Fibroblast of lung (primary cell): ENCODE data around the gene CERK. TPM values are rescaled to one million over a fixed set of nuclear protein-coding genes. Genes with fewer than 3 reads are reported as not detected.
"Not testable (repeated sequence)": the region's sequence is repeated elsewhere in the genome, so short reads cannot be mapped to it uniquely, and the experiment has no call there.

Experiments used
- DNase-seq, 2 donors: peaks; one replicate each; pipeline versions ENCODE4 v3.0.0 to v3.0.0-alpha.2; 2010; ENCODE audit warnings: low read depth in 2 of 2
- H2AFZ ChIP-seq: 2 replicates; pipeline ENCODE4 v1.5.1; 2012; ENCODE audit warnings: low read length, control low read depth, inconsistent platforms
- H3K27ac ChIP-seq: 2 replicates; pipeline ENCODE4 v1.5.1; 2011; ENCODE audit warnings: low read length, control low read depth; ENCODE audit not compliant: insufficient read depth
- H3K27me3 ChIP-seq: 2 replicates; pipeline ENCODE4 v1.5.1; 2011; ENCODE audit warnings: mild to moderate bottlenecking, low read length; ENCODE audit not compliant: control insufficient read depth, insufficient read depth
- H3K36me3 ChIP-seq: 2 replicates; pipeline ENCODE4 v1.5.1; 2011; ENCODE audit warnings: low read length; ENCODE audit not compliant: control insufficient read depth, insufficient read depth
- H3K4me1 ChIP-seq: 2 replicates; pipeline ENCODE4 v1.5.1; 2011; ENCODE audit warnings: low read length; ENCODE audit not compliant: control insufficient read depth, insufficient read depth; ENCODE audit errors: extremely low read depth
- H3K4me2 ChIP-seq: 2 replicates; pipeline ENCODE4 v1.5.1; 2011; ENCODE audit warnings: low read length, control low read depth; ENCODE audit not compliant: insufficient read depth; ENCODE audit errors: extremely low read depth
- H3K4me3 ChIP-seq, 4 experiments: fragments of 200-600 bp in 1 of 4; sonication (generic) in 1 of 4; replicated peaks in 1 of 4; 2 replicates each; pipeline ENCODE4 v1.5.1; 2011 to 2016; ENCODE audit warnings: low read length in 4 of 4, low read depth in 3 of 4, mild to moderate bottlenecking in 3 of 4, control low read depth in 2 of 4, inconsistent platforms in 1 of 4, mixed read lengths in 1 of 4; ENCODE audit not compliant: insufficient read depth in 1 of 4; ENCODE audit errors: control extremely low read depth in 1 of 4
- H3K79me2 ChIP-seq: 2 replicates; pipeline ENCODE4 v1.5.1; 2012; ENCODE audit warnings: mild to moderate bottlenecking, low read length, inconsistent platforms; ENCODE audit not compliant: control insufficient read depth, insufficient read depth
- H3K9ac ChIP-seq: 2 replicates; pipeline ENCODE4 v1.5.1; 2011; ENCODE audit warnings: mild to moderate bottlenecking, low read length, control low read depth; ENCODE audit not compliant: insufficient read depth
- H3K9me3 ChIP-seq: 2 replicates; pipeline ENCODE4 v1.5.1; 2012; ENCODE audit warnings: low read depth, low read length; ENCODE audit not compliant: control insufficient read depth, insufficient read depth
- H4K20me1 ChIP-seq: 2 replicates; pipeline ENCODE4 v1.5.1; 2011; ENCODE audit warnings: low read length; ENCODE audit not compliant: control insufficient read depth, insufficient read depth; ENCODE audit errors: extremely low read depth
- CTCF ChIP-seq, 2 donors: IDR thresholded peaks in 1 of 2; conservative IDR thresholded peaks in 1 of 2; 1 replicate in 1 of 2; 2 replicates in 1 of 2; pipeline ENCODE4 v1.5.1; 2011 to 2012; ENCODE audit warnings: low read length in 2 of 2, control low read depth in 1 of 2, inconsistent platforms in 1 of 2, low read depth in 1 of 2, mild to moderate bottlenecking in 1 of 2
- EZH2 ChIP-seq: IDR thresholded peaks from 2 replicates; pipeline ENCODE4 v1.5.1; 2012; ENCODE audit warnings: low read length, control low read depth, mild to moderate bottlenecking; ENCODE audit errors: missing control alignments
- polyA plus RNA-seq, 2 donors: library from polyadenylated mRNA; depleted of rRNA in 1 of 2; stranded (reverse) in 1 of 2; unstranded in 1 of 2; fragments of >200 nt; gene quantifications; 2 replicates each; pipeline ENCODE4 v1.2.1, GENCODE V29; 2011 to 2012; ENCODE audit warnings: missing spikeins in 1 of 2
- total RNA-seq: library from RNA; depleted of rRNA; stranded (reverse); fragments of >200 nt; gene quantifications from 2 replicates; pipeline ENCODE4 v1.2.1, GENCODE V29; 2014

Gene CERK
- total and polyA plus RNA-seq, 2 donors (not counting 1 experiment from before 2014, with no cell fraction given), result 19.5 to 24.9 TPM

DNA sequence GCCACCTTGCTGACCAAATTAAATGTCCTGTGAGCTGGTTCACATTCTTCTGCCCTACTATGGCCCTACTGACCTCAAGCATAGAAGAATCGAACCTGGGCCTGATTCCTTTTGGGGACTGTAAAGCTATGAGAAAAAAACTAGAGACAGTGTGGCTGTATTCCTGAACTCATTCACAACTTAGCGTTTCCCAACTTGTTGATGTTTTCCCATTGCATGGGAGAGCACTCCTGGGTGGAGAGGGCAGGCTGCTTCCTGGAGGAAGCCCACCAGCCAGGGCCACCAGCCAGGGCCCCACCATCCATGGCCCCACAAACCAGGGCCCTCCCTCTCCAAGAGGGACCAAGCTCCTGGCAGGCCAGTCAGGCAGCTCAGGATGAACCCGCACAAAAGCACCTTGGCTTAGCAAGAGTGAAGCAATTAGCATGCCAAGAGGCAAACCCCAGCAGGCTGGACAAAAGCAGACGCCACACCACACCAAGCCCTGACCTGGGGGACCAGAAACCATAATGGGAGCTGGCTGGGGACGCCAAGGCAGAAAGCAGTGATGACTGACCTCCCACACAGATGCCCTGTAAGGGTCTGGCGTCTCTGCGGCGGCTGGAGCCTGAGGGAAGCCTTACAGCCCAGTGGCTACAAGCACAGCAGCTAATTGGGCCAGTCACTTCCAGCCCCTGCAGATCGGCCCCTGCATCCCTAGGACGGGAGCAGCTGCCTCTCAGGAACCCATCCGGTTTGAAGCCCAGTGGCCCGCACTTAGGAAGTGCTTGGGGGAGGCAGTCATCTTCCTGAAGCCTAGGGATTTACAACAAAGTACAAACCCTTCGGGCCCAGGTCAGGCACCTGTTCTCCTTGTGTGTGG is 2.1 kb downstream of the CERK start:
- Histone ChIP-seq H4K20me1 (peaks cover 4% of the 10 kb centered on the region), H3K4me2 (peak overlapping the region; percentile 94), H3K4me3 (peak overlapping the region in 1 of 4 experiments; percentile 76), H3K36me3 (peaks cover 7% of the 10 kb centered on the region), H3K4me1 (peaks cover 13% of the 10 kb centered on the region), H3K9ac (no peak overlapping the region), H3K27me3 (no peaks in the 10 kb centered on the region), H3K9me3 (no peaks in the 10 kb centered on the region), H3K27ac (no peak overlapping the region), H2AFZ (no peak overlapping the region), H3K79me2 (peaks cover 51% of the 10 kb centered on the region)
- peak in 1 of 2 donors; percentile 20 for DNase-seq
- TF ChIP-seq CTCF (conservative IDR thresholded peaks at IDR 0.05 in 1 of 2, IDR thresholded peaks at IDR 0.05 in 1 of 2; ENCODE audit: low read depth in 1 of 2, low read length in 2 of 2), result no peak
- TF ChIP-seq EZH2, result no peak

GRCh38 chr22:46734830-46735453 is 3.1 kb downstream of the CERK start:
- no peak overlapping the region for H3K27ac ChIP-seq
- peaks cover 54% of the 10 kb centered on the region for H3K79me2 ChIP-seq
- peaks cover 7% of the 10 kb centered on the region for H3K36me3 ChIP-seq
- H3K9ac ChIP-seq, result no peak overlapping the region
- no peaks in the 10 kb centered on the region for H3K27me3 ChIP-seq
- H4K20me1 ChIP-seq, result peaks cover 4% of the 10 kb centered on the region
- H2AFZ ChIP-seq, result no peak overlapping the region
- H3K4me1 ChIP-seq, result peaks cover 13% of the 10 kb centered on the region
- peak overlapping the region; percentile 68 for H3K4me2 ChIP-seq
- no peaks in the 10 kb centered on the region for H3K9me3 ChIP-seq
- no peak for DNase-seq
- TF ChIP-seq CTCF (conservative IDR thresholded peaks at IDR 0.05 in 1 of 2, IDR thresholded peaks at IDR 0.05 in 1 of 2; ENCODE audit: low read depth in 1 of 2, low read length in 2 of 2) (no peak), EZH2 (no peak)
- peak overlapping the region in 1 of 4 experiments; percentile 14 for H3K4me3 ChIP-seq

DNA sequence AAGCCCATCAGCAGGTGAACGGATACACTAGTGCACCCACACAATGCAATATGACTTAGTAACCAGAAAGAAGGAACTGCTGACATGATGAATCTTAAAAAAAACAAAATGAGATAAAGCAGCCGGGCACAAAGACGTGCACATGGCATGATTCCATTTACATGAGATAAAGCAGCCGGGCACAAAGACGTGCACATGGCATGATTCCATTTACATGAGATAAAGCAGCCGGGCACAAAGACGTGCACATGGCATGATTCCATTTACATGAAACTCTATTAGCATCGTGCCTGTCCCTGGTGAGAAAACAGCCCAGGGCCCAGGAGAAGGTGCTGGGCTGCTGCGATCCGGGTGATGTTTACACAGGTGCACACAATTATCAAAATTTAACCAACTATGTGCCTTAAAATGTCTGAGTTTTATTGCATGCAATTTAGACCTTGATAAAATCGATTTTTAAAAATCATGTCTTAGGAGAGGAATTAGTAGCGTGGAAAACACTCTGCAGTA is 3.8 kb downstream of the CERK start:
- not testable (repeated sequence) for H3K27me3 ChIP-seq, H2AFZ ChIP-seq, H3K36me3 ChIP-seq, H3K4me3 ChIP-seq, H3K9ac ChIP-seq, H3K4me2 ChIP-seq, H4K20me1 ChIP-seq, H3K9me3 ChIP-seq, H3K27ac ChIP-seq
- H3K79me2 ChIP-seq, result peaks cover 54% of the 10 kb centered on the region
- DNase-seq, result peak in 1 of 2 donors; percentile 36
- peaks cover 12% of the 10 kb centered on the region for H3K4me1 ChIP-seq
